ENCODE measurements around the gene NRXN3.

NRXN3 gene

DNA sequence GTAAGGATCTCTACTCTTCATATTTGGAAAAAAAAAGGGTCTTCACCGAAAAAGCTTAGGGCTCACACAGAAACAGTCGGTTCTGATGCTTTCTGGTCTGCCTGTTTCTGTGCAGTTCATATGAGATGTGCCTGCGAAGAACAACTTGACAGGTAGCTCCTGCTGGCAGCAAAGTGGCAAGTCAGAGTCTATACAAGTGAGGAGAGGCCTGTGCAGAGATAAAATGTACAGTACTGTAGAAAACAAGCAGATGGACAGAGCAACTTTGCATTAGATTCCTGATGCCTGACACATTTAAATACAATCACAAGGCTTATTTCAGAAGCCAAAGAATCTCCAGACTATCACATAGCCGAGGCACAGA is 1105.1 kb downstream of the NRXN3 start:
- DNase-seq = no peak

DNA sequence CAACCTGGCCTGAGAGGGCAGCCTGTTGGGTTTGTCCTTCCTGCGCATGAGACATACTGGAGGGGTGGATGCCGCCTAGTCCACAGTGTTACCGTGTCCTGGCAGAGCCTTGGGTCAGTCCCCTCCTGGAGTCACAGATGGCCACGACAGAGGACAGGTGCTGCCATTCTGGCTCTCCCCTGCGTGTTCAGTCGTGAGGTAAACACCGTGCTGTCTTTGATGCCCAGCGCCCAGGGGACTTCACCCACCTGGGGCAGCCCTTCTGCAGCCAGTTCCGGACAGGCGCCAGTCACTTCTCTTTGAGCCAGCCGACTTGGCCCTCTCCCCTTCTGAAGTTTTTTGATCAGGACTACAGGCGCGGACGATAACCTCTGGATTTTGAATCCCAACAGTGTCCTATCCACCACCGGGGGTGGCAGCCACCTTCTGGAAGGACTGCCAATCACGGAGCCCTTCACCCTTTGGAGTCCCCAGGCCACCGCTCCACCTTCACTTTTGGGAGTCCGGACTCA is 1108.2 kb downstream of the NRXN3 start:
- DNase-seq = no peak

DNA sequence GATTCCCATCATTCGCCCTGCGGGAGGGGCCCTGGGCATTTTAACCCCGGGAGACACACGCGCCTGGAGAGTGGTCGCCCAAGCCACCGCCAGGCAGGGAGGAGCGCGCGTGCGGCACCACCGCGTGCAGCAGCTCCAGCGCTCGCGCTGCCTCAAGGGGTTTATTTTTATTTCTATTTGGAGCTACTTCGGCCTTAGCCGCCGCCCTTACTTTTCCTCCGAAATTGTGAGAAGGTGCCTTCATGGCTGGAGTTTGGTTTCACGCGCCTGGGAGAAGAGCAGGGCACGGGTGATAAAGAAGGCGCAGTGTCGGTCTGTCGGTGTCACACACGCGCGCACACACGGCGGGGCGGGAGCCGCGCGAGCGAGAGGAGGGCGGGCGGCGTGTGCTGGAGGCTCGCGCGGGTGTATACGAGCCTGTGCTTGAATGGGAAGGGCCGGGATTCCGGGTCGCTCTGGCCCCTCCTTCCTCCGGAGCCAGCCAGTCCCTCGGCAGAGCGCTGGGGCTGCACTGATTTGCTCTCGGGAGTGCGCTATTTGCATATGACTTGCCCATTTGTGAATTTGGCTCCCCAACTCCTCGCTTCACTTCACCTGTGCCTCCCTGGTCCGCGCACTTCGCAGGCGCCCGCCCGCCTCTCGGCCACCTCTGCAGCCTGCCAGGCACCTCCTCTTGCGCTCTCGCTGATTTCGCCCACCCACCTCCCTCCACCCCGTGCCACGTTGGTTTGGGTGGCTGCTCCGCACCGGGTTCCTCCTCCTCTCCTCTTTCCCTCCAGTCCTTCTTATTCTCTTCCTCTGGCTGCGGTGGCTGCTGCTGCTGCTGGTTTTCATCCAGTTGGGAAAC is 1108.8 kb downstream of the NRXN3 start:
- DNase-seq = no peak

DNA sequence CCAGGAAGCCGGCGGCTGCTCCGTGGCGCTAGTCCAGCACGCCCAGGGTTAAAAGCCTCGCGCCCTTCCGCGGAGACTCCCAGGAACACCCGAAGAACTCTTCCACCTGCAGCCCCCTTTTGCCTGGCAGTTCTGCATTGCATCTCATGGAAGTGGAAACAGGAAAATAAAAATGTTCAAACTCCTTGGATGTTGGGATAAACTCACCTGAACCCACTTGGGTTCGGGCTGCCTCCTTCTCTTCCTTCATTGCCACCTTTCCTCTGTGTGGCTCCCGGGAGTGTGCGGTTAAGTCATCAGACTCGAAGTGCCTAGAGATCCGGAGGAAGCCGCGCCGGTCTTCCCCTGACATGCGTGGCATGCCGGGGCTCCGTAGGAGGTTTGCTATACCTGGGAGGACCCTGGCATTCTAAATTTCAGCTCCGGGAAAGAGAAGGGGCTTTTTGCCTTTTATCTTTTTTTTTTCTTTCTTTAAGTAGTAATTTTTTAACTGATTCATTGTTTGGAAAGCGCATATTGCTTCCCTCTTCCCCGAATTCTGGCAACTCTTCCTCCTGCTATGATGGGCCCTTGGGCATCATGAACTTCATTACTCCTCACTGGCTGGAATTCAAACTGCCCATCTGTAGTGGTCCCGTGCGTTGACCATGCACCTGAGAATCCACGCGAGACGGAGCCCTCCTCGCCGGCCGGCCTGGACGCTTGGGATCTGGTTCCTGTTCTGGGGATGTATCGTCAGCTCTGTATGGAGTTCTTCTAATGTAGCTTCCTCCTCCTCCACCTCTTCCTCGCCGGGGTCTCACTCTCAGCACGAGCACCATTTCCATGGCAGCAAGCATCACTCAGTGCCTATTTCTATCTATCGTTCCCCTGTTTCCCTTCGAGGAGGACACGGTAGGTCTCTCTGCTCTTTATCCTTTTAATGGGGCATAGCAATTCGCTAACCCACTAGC is 1109.7 kb downstream of the NRXN3 start:
- DNase-seq = no peak

DNA sequence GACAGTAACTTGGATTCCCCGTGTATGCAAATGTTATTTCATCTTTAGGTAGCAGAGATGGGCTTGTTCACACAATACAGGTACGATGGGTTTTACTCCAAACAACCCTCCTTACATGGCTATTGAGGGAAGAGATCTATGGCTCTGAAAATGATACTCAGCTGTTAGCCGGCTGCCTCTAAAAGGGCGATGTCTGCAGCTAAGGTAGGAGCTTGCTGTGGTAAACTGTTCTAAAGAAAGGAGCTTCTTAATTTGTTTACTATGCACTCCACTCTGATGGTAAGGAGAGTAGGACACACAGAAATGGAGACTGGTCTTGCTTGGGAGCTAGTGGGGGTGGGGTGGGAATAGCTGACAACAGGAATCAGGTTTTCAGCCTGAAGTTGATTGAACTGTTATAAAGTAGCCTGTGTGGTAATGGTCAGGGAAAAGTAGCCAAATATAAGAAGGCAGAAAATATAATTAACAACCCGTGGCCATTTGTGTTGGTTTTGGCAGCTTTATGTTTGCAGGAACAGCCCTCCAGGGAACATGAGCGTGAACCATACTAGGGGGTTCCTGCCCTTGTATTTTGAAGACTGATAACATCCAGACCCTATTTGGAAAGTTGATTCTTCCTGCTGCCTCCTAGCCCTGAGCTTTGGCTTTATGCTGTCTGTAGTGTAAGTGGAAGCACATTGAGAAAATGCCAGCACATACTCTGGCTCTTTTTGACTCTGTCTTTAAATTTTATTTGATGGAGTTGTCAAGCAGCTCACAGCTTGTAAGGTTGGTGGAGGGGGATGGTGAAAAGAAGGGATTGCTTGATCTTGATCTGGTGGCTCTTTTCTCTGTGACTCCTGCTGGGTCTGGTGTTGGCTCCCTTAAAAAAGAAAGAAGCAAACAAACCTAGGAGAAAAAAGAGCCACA is 1111.3 kb downstream of the NRXN3 start:
- DNase-seq = no peak

DNA sequence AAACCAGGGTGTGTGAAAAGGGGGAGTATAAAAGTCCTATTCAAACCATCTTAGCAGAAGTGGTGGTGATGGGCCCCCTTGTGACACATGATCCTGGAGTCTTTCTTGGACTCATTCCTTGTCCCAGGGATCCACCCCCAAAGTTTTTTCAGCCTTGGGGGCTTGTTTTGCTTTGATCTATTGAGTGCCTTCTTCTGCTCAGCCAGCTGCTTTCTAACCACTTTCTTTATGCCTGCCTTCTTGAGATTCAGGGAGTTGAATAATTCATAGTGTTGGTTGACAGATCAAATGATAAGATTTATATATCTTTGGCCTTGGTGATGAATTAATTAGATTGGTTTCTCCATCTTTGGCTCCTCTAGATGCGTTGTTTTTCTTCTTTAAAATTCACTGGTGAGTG is 1114.4 kb downstream of the NRXN3 start:
- DNase-seq = no peak

DNA sequence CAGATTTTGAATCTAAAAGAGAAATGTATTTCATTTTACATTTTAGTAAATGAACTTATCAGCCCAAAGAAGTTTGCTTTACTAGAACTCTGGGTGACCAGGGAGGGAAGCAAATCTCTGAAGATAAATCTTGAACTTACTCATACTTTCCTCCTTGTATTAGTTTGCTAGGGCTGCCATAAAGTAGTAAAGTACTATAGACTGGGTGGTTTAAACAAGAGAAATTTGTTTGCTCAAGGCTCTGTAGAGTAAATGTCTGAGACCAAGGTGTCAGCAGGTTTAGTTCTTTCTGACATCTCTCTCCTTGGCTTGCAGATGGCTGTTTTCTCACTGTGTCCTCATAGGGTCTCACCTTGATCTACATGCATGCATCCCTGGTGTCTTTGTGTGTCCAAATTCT is 1115.1 kb downstream of the NRXN3 start:
- DNase-seq = no peak

DNA sequence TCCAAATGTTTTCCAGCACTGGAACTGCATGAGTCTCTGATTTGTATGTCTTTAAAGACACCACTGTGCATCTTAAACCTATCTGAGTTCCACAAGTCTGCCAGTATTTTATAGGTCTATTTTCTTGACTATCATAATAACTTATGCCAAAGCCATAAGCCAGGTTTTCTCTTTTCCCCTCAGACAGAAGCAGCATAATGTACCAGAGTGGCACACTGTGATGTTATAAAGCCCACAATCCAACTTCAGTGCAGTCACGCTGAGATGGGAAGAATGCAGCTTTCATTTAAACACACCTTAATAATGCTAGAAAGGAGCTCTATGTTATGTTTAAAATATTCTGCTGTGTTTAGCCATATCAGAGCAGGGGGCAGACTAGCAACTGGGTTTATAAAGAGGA is 1117.8 kb downstream of the NRXN3 start:
- no peak for DNase-seq

DNA sequence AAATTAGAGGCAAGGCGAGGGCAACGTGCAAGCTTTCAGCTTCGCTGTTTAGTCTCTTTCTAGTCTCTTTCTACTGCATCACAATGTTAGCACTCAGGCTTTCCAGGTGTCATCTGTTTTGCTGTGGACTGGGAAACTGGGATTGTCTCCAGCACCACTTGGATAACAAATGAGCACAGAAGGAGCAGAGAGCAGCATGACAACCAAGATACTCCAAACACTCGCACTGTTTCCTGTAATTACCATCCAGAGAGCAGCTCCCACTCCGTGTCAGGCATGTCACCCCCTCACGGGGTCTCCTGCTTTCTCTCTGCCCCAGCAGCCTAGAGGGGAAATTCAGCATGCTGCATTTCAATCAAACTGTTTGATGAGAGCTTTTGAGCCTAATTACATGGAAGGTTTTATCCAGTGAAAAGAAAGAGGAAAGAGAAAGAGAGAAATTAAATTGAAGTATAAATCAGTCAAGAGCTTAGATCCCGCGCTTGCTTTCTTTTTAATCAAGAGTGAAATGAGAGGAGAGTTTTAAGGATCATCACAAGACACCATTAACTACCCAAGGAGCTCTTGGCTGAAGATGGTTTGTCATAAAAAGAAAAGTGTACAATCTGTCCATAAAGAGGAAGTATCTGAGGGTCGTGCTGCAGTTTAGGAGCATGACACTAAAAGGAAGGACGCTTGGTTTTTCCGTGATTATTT is 1123.5 kb downstream of the NRXN3 start:
- no peak for DNase-seq

DNA sequence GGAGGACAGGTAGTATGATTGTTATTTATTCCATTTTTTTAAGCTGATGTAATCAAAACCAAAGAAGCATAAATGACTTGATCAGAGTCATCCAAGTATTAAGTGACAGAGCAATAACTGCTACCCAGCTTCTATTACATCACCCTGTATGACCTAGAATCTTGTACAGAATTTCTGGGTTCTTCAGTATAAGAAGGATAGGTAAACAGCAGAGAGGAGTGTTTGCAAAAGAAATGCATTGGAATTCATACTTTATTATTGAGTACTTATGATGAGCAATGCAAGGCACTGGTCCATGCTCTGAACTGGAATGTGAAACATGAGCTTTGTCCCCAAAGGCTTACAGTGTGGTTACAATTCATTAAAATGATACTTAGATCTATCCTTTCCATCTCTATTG is 1124.3 kb downstream of the NRXN3 start:
- no peak for DNase-seq

DNA sequence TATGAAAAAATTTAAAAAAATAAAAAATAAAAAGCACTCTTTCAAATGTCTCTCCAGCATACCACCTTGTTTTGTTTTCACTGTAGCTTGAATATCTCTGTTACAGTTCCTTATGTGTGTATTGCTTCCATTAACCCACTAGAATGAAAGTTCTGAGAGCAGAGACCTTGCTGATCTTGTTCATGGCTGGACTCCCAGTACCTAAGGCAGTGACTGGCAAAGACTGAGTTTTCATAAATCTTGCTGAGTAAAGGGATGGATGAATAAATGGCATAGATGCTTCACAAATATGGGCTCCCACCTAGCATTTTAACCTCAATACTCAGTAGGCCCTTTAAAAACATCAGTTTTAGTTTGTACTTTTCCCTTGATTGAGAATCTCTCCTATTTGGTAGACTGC is 1125.2 kb downstream of the NRXN3 start:
- no peak for DNase-seq

DNA sequence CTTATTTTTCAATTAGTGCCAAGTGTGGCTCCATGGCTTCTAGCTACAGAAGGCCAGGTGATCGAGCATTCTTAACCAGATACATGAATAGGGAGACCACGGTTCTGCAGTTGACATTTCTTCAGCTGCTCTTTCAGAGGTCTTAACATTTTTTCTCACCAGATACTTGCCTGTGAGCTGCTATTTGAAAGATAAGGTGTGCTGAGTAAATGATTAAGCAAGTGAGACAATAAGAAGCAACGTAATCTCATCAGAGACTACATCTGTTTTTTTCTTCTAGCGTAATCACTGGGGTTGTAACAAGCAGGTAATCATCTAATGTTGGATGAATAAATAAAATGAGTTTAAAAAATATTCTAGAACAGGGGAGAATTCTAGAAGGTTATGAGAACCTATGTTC is 1128.2 kb downstream of the NRXN3 start:
- no peak for DNase-seq

DNA sequence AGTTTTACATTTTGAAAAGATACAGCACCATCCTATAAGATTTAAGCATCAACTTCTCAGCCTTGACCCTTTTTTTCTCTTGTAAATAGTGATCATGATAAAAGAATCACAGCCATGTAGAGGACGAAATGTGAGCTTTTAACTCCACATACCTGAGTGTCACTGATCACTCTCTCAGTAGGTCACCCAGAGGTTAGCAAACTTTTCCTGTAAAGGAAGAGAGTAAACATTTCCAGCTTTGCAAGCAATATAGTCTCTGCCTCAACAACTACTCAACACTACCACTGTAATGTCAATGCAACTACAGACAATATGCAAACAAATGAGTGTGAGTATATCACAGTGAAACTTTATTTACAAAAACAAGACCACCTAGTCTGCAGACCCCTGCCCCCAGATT is 1129.0 kb downstream of the NRXN3 start:
- DNase-seq = no peak

DNA sequence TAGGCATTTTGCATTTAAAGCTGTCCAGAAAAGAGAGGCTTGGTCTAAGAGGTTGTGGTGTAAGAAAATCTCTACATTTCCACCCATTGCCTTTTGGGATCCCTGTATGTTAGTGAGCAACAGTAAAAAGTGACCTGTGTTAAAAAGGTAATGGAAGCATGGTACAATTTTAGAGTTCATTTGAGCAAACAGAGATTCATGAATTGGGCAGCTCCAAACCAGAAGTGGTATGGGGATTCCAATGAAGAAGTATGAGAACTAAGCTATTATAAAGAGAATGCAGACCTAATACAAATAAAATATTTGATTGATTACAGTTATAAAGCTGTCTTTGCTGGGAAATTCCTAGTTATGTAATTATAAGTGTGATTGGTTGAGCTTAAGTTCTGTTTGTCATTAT is 1134.1 kb downstream of the NRXN3 start:
- no peak for DNase-seq

DNA sequence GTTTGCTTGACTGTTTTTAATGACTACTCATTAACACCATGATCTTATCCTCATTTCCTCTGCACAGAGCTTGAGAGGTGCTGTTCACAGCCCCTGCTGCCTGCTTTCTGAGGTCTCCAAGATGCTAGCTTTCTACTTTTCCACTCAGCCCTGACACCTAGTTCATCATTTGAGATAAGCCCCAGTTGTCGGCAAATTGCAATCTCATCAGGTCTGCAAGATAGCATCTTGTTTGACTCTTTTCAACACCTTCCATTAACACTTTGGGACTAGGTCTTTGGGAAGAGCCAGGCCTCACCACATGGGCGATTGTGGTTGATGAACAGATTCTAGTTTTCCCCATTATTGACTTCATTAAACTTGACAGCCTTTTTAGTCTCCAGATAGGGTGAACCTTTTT is 1136.4 kb downstream of the NRXN3 start:
- no peak for DNase-seq

DNA sequence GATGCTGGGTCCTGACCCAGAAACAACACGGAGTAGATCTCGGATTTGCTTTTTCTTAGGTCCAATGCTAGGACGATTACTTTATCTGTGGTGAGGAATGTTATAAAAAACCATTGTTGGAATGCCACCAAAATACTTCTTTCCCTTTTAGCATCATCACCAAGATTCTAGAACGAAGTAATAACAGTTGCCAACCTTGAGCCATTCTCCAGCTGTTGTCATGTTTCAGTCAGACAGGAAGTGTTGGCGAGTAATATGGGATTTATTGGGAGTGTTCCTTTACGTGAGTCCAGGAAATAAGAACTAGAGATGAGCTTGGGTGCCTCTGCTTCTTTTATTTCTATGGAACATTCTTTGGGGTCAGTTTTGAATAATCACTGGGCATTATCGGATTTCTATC is 1148.2 kb downstream of the NRXN3 start:
- no peak for DNase-seq

DNA sequence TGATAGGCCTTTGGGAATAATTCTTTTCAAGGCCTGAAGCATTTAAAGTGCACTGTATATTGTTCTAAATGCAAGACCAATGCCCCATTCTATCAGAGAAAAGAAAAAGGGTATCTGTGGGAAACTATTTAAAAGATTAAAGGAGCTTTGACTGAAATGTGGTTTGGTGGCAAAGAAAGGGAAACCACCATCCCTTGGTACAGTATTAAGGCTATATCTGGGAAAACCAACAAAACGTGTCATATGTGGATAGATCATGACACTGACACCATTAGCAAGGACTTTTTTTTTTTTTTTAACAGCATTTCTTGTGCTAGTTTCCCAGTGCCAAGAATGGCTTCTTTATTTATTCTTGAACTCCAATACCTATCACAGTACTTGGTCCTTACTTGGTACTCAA is 1150.4 kb downstream of the NRXN3 start:
- no peak for DNase-seq

DNA sequence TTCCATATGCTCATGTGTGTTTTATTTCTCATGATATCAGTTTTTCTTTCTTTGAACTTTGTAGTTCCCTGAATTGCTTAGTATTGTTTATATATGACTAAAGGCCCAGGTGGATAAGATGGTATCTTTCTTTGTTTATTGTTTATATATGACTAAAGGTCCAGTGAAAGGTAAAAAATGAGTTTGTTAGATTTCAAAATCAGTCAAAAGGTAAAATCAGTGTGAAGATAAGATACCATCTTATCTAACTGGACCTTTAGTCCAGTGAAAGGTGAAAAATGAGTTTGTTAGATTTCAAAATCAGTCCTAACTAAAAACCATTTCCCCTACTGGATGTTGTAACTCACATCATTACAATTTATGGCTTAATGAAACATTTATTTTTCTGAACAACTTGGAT is 1150.9 kb downstream of the NRXN3 start:
- no peak for DNase-seq

DNA sequence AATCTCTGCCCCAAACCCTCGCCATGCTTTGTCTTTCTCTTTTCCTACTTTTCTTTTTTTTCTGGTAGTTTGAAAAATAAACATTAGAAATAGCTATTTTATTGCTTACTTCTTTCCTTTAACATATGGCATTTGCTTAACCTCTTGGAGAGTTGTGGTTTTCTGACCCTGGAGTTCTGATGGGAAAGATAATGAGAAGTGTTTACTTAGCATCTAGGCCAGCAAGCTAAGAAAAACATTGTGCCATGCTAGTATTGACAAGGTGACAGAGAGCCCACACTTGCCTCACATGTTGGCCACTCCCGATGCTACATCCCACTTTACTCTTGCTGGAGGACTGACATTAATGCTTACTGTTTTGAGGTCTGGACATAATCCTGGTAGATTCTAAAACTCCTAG is 1154.9 kb downstream of the NRXN3 start:
- DNase-seq = no peak

DNA sequence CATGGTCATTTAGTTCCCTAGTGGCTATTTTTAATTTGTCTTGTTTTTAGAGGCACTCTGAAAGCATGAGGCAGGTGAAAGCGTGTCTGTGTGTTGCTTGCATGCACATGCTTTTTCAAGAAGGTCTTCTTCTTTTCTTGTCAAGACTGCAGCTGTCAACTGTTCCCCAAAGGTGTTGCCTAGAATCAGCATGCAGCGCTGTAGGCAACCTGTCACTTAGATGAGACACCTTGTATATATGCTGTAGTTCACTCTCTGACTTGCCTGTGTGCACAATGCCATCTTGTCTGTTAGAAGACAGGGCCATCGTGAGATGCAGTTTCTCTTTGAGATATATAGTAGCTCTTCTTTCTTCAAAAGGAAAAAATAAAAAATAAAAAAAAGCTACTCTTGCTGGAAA is 1155.4 kb downstream of the NRXN3 start:
- DNase-seq = no peak

DNA sequence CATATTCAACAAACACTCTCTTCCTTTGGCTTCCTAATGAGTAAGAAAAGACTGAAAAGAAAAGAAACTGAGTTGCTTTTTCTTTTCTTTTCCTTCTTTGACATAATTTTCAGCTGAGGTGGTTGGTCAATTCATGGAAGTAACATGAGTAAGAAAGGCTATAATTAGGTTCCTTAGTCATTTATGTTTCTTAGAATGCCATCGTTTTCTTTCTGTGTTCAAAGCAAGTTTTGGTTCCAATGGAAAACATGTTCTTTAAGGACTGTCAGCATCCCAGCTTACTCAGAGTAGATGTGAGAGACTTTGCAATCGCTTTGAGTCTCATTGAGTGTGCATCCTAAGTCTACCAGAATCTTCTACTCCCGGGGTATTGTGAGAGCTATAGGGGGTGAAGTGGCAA is 1158.7 kb downstream of the NRXN3 start:
- no peak for DNase-seq

DNA sequence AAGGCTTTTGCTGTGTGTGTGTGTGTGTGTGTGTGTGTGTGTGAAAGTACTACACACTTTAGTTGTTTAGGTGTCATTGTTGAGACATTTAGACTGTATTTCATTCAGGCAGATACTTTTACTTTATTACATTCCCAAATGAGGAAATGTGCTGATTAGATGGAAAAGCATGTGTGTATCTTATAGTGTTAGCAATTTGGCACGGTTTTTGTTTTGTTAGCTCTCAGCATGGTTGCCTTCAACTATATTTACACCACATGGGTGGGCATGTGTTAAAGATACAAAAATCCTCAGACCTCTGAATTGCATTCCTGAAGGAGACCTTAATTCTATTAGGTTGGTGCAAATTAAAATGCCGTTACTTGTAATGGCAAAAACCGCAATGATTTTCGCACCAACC is 1161.7 kb downstream of the NRXN3 start:
- no peak for DNase-seq
